Mesendoderm (in vitro differentiated cells): ENCODE results near the gene PRSS50.
"Not testable (repeated sequence)": the region's sequence is repeated elsewhere in the genome, so short reads cannot be mapped to it uniquely, and the experiment has no call there.

ENCODE experiments used
- DNase-seq: peaks from one replicate; pipeline ENCODE4 v3.0.0; 2013
- H2AK5ac ChIP-seq: 2 replicates; pipeline ENCODE4 v1.6.1; 2013; ENCODE audit warnings: low read length, inconsistent platforms
- H2BK120ac ChIP-seq: 2 replicates; pipeline ENCODE4 v1.6.1; 2013; ENCODE audit warnings: low read depth, mild to moderate bottlenecking, low read length, moderate library complexity, mixed read lengths
- H2BK15ac ChIP-seq: replicated peaks from 2 replicates; pipeline ENCODE4 v1.6.1; 2013; ENCODE audit warnings: low read depth, mild to moderate bottlenecking, moderate library complexity
- H2BK5ac ChIP-seq: 2 replicates; pipeline ENCODE4 v1.6.1; 2013; ENCODE audit warnings: low read length, inconsistent platforms
- H3K18ac ChIP-seq: 2 replicates; pipeline ENCODE4 v1.6.1; 2013; ENCODE audit warnings: mild to moderate bottlenecking, low read length, mixed read lengths
- H3K23ac ChIP-seq: one replicate; pipeline ENCODE4 v1.6.1; 2013; ENCODE audit warnings: low read length
- H3K27ac ChIP-seq: 2 replicates; pipeline ENCODE4 v1.5.1; 2013; ENCODE audit warnings: low read depth, mild to moderate bottlenecking, inconsistent platforms, low read length, moderate library complexity
- H3K27me3 ChIP-seq: 2 replicates; pipeline ENCODE4 v1.6.1; 2013; ENCODE audit warnings: low read length, control low read depth, mild to moderate bottlenecking, inconsistent platforms; ENCODE audit not compliant: insufficient read depth, poor library complexity
- H3K36me3 ChIP-seq: 2 replicates; pipeline ENCODE4 v1.6.1; 2013; ENCODE audit warnings: low read length, inconsistent platforms; ENCODE audit not compliant: control insufficient read depth, insufficient read depth
- H3K4ac ChIP-seq: one replicate; pipeline ENCODE4 v1.6.1; 2013; ENCODE audit warnings: low read depth, mild to moderate bottlenecking, low read length, moderate library complexity
- H3K4me1 ChIP-seq: 2 replicates; pipeline ENCODE4 v1.6.1; 2013; ENCODE audit warnings: low read depth, low read length, inconsistent platforms; ENCODE audit not compliant: control insufficient read depth
- H3K4me2 ChIP-seq: 2 replicates; pipeline ENCODE4 v1.6.1; 2013; ENCODE audit warnings: low read length
- H3K4me3 ChIP-seq: 2 replicates; pipeline ENCODE4 v1.5.1; 2013; ENCODE audit warnings: mild to moderate bottlenecking, low read length
- H3K56ac ChIP-seq: one replicate; pipeline ENCODE4 v1.6.1; 2013; ENCODE audit warnings: low read length
- H3K79me1 ChIP-seq: 2 replicates; pipeline ENCODE4 v1.6.1; 2013; ENCODE audit warnings: low read length, inconsistent platforms
- H3K79me2 ChIP-seq: 2 replicates; pipeline ENCODE4 v1.6.1; 2013; ENCODE audit warnings: mild to moderate bottlenecking, low read length; ENCODE audit not compliant: control insufficient read depth, insufficient read depth
- H3K9ac ChIP-seq: 2 replicates; pipeline ENCODE4 v1.6.1; 2013; ENCODE audit warnings: low read length, inconsistent platforms
- H4K5ac ChIP-seq: one replicate; pipeline ENCODE4 v1.6.1; 2013; ENCODE audit warnings: low read length
- H4K8ac ChIP-seq: one replicate; pipeline ENCODE4 v1.6.1; 2013; ENCODE audit warnings: low read depth, mild to moderate bottlenecking, control low read depth, low read length, moderate library complexity
- WGBS: extraction: QIAGEN DNeasy Blood & Tissue Kit; methylation state at CpG from one replicate; pipeline ENCODE4 v1.1.7; 2013; ENCODE audit warnings: low lambda C conversion rate, missing lambda C conversion rate; ENCODE audit not compliant: insufficient coverage; ENCODE audit errors: extremely low coverage; 5-methylcytosine and 5-hydroxymethylcytosine counted together

The PRSS50 gene

DNA sequence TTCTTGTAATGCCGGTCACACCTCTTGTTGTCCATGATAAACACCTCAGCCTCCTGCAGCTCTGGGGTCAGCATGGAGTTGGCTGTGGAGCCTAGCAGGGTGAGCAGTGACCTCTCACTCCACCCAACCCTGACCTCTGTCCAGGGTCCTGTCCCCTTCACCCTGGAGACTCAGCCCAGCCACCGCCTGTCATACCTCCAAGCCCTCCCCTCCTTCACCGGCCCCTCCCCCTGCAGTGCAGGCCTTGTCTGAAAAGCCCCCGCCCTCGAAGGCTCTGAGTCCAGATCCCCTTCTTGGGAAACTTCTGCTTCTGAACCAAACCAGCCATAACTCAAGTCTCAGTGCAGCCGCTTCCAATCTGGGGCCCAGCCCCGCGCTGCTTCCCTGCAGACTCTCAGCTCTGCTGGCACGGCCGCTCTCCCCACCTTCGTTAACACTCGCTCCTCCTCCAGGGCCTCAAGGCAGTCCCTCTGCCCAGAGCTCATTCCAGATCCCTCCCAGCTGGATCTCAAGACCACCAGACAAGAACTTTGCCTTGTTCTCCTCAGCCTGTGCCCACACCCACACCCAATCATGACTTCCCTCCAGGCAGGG lies 25.4 kb upstream of the PRSS50 start:
- H3K27ac ChIP-seq = no peak overlapping the region
- no peak overlapping the region for H2BK120ac ChIP-seq
- no peak overlapping the region for H3K9ac ChIP-seq
- WGBS = no CpG with 5 or more reads among the region's 12 CpGs
- no peak overlapping the region for H3K4me2 ChIP-seq
- H2BK5ac ChIP-seq = no peak overlapping the region
- no peak overlapping the region for H3K23ac ChIP-seq
- H3K79me1 ChIP-seq = no peaks in the 10 kb centered on the region
- H3K4me1 ChIP-seq = no peaks in the 10 kb centered on the region
- H4K5ac ChIP-seq = no peak overlapping the region
- no peak overlapping the region for H3K4me3 ChIP-seq
- no peaks in the 10 kb centered on the region for H3K79me2 ChIP-seq
- no peak overlapping the region for H3K4ac ChIP-seq
- no peaks in the 10 kb centered on the region for H3K27me3 ChIP-seq
- H3K36me3 ChIP-seq = no peaks in the 10 kb centered on the region
- no peak overlapping the region for H3K18ac ChIP-seq
- H2AK5ac ChIP-seq = no peak overlapping the region
- H4K8ac ChIP-seq = no peak overlapping the region
- H3K56ac ChIP-seq = no peak overlapping the region
- H2BK15ac ChIP-seq = no peak overlapping the region
- DNase-seq = peak; percentile 43

DNA sequence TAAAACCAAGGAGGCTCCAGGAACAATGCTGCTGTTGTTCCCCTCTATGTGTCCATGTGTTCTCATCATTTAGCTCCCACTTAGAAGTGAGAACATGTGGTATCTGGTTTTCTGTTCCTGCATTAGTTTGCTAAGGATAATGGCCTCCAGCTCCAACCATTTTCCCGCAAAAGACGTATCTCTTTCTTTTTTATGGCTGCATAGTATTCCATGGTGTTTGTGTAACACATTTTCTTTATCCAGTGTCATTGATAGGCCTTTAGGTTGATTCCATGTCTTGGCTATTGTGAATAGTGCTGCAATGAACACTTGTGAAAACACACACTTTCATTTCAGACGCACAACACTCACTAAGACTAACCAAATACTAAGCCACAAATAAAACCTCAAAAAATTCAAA lies 21.9 kb upstream of the PRSS50 start:
- not testable (repeated sequence) for H3K9ac ChIP-seq, H2AK5ac ChIP-seq, H3K23ac ChIP-seq, DNase-seq, H3K4me3 ChIP-seq, H2BK5ac ChIP-seq, H3K27me3 ChIP-seq, H3K27ac ChIP-seq, H3K79me1 ChIP-seq, H3K36me3 ChIP-seq, H3K4me2 ChIP-seq, H3K4me1 ChIP-seq, H2BK120ac ChIP-seq, H3K79me2 ChIP-seq, H4K5ac ChIP-seq, H2BK15ac ChIP-seq, H3K56ac ChIP-seq, H4K8ac ChIP-seq, H3K18ac ChIP-seq, H3K4ac ChIP-seq
- WGBS = no CpG with 5 or more reads among the region's 3 CpGs

DNA sequence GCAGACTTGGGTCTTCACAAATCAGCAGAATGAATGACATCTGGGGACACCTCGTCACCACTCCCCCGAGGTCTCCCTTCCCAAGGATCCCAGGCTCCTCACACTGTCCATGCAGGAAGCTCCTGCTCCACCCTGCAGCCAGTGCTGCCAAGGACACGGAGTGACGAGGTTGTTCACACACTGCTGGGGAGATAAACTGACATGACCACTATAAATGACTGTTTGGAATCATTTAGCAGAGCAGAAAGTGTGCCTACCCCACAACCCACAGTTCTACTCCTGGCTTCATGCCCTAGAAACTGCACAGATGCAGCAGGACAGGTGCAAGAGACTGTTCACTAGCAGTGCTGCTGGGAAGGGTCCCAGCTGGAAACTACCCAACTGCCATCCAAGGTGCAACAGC lies 19.7 kb upstream of the PRSS50 start:
- no peak for DNase-seq
- H2BK15ac ChIP-seq = no peak overlapping the region
- no peaks in the 10 kb centered on the region for H3K27me3 ChIP-seq
- H3K4me2 ChIP-seq = no peak overlapping the region
- no peak overlapping the region for H3K27ac ChIP-seq
- no peak overlapping the region for H3K9ac ChIP-seq
- H3K79me2 ChIP-seq = no peaks in the 10 kb centered on the region
- no peak overlapping the region for H4K5ac ChIP-seq
- H3K56ac ChIP-seq = no peak overlapping the region
- H2BK5ac ChIP-seq = no peak overlapping the region
- no peaks in the 10 kb centered on the region for H3K4me1 ChIP-seq
- H3K23ac ChIP-seq = no peak overlapping the region
- no peaks in the 10 kb centered on the region for H3K36me3 ChIP-seq
- no CpG with 5 or more reads among the region's 4 CpGs for WGBS
- H2AK5ac ChIP-seq = no peak overlapping the region
- H2BK120ac ChIP-seq = no peak overlapping the region
- H3K79me1 ChIP-seq = no peaks in the 10 kb centered on the region
- H3K18ac ChIP-seq = no peak overlapping the region
- H3K4me3 ChIP-seq = no peak overlapping the region
- H4K8ac ChIP-seq = no peak overlapping the region
- H3K4ac ChIP-seq = no peak overlapping the region

DNA sequence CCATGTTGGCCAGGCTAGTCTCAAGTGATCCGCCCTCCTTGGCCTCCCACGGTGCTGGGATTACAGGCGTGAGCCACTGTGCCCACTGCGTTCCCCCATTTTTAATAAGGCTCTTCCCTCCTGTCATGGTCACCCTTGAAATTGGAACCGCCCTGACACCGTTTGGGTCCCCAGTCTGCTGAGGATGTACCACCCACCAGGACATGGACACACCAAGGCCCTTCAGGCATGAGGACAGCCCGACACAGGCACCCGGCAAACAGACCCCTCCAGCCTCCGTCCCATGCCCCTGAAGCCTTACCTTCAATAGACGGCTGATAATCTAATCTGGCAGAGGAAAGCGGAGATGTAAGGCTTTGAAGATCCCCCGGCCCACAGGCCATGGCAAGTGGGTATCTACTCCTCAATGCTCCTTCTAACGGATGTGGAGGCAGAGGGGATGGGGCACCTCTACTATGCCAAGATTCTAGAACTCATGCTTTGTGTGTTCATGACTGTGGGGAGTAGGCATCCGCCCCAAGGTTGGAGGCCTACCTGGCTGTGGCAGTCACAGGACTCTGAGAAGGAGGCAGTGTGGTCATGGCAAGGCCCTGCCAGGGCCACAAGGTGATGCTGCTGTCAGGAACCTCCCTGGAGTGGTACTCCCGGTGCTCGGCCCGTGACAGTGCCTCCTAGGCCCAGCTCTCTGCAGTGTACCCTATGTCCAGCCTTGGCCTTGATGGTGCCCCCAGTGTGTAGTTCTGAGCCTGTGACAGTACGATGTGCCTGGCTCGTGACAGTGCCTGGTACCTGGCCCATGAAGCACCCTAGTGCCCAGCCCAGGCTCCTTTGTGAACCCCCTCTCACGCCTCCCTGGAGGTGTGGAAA lies 18.6 kb upstream of the PRSS50 start:
- DNase-seq = no peak
- Histone ChIP-seq H3K56ac (no peak overlapping the region), H3K23ac (no peak overlapping the region), H3K27me3 (no peaks in the 10 kb centered on the region), H3K36me3 (no peaks in the 10 kb centered on the region), H3K79me1 (no peaks in the 10 kb centered on the region), H4K8ac (no peak overlapping the region), H2BK5ac (no peak overlapping the region), H4K5ac (no peak overlapping the region), H3K4me1 (no peaks in the 10 kb centered on the region), H3K9ac (no peak overlapping the region), H2BK15ac (no peak overlapping the region), H3K4me2 (no peak overlapping the region), H3K27ac (no peak overlapping the region), H2AK5ac (no peak overlapping the region), H3K4me3 (no peak overlapping the region), H3K18ac (no peak overlapping the region), H3K79me2 (no peaks in the 10 kb centered on the region), H2BK120ac (no peak overlapping the region), H3K4ac (no peak overlapping the region)
- no CpG with 5 or more reads among the region's 20 CpGs for WGBS

DNA sequence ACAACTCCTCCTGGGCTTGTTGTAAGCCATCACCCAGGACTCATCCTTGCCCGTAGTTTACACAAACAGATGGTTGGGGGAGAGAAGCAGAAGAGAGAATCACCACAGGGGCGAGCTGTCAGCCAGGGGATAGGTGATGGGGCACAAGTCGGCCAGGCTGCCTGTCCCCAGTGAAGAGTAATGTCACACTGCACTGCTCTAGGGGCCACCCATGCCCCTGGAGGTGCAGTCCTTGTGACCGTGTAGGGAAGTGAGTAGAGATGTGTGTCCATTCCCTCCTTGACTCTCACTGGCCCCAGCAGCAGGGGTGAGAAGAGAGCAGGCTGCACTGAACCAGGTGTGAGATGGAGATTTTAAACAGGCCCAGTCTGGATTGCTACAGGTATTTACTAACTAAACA lies 17.1 kb upstream of the PRSS50 start:
- H4K5ac ChIP-seq = no peak overlapping the region
- no peak overlapping the region for H3K27ac ChIP-seq
- no CpG with 5 or more reads among the region's 4 CpGs for WGBS
- H2BK15ac ChIP-seq = no peak overlapping the region
- H3K4me2 ChIP-seq = no peak overlapping the region
- H3K4me3 ChIP-seq = no peak overlapping the region
- H3K9ac ChIP-seq = no peak overlapping the region
- no peak overlapping the region for H2BK120ac ChIP-seq
- no peak overlapping the region for H2AK5ac ChIP-seq
- H3K79me1 ChIP-seq = no peaks in the 10 kb centered on the region
- DNase-seq = no peak
- no peaks in the 10 kb centered on the region for H3K36me3 ChIP-seq
- H3K56ac ChIP-seq = no peak overlapping the region
- no peaks in the 10 kb centered on the region for H3K4me1 ChIP-seq
- no peak overlapping the region for H2BK5ac ChIP-seq
- H3K23ac ChIP-seq = no peak overlapping the region
- H4K8ac ChIP-seq = no peak overlapping the region
- no peaks in the 10 kb centered on the region for H3K27me3 ChIP-seq
- no peak overlapping the region for H3K4ac ChIP-seq
- no peak overlapping the region for H3K18ac ChIP-seq
- no peaks in the 10 kb centered on the region for H3K79me2 ChIP-seq
